NT2/D1 (cell line): ENCODE measurements around the gene PRDM10.

ENCODE experiments used
- SUZ12 ChIP-seq: IDR thresholded peaks from 2 replicates; pipeline ENCODE4 v1.6.1; 2011; ENCODE audit not compliant: insufficient read length, insufficient read depth; ENCODE audit errors: extremely low read depth
- YY1 ChIP-seq: IDR thresholded peaks from 2 replicates; pipeline ENCODE4 v1.6.1; 2011; ENCODE audit not compliant: insufficient read length, insufficient read depth
- ZNF274 ChIP-seq: IDR thresholded peaks from 2 replicates; pipeline ENCODE4 v1.6.1; 2011; ENCODE audit warnings: mild to moderate bottlenecking, low read depth, low read length

GRCh38 chr11:129950101-129951091, 52.2 kb downstream of the PRDM10 start:
- TF ChIP-seq YY1 (no peak), ZNF274 (no peak), SUZ12 (no peak)
